Suprapubic skin (tissue), 4 donors: Measurements from ENCODE around the gene ADAMTS3.

Source experiments
- POLR2A ChIP-seq, 2 donors: fragments of 450-650 bp; IDR thresholded peaks; one replicate each; pipeline ENCODE4 v1.6.1; 2017; ENCODE audit warnings: antibody characterized with exemption in 2 of 2, mild to moderate bottlenecking in 2 of 2, moderate library complexity in 2 of 2
- POLR2AphosphoS5 ChIP-seq, 3 donors: sonication (generic); formaldehyde crosslinking; IDR thresholded peaks; one replicate each; pipeline ENCODE4 v1.6.1; 2017; ENCODE audit warnings: antibody characterized with exemption in 3 of 3
- TF ChIP-seq, protein P1 (sequence below), 2 donors: fragments of 200-600 bp in 1 of 2; fragments of 450-650 bp in 1 of 2; sonication (generic) in 1 of 2; IDR thresholded peaks; one replicate each; pipeline ENCODE4 v1.5.1; 2016 to 2019; ENCODE audit warnings: antibody characterized with exemption in 2 of 2, mild to moderate bottlenecking in 1 of 2, moderate library complexity in 1 of 2

DNA sequence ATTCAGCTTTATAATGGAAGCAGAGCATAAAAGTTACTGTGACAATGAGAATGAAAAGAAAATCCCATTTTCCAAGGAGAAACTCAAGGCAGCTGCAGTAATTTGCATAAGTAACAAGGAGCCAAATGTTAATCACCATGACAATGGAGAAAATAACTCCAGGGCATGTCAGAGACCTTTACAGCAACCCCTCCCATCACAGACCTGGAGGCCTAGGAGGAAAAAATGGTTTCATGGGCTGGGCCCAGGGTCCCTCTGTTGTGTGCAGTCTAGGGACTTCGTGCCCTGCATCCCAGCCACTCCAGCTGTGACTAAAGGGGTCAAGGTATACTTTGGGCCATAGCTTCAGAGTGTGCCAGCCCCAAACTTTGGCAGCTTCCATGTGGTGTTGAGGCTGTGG, 313.8 kb downstream of the ADAMTS3 start:
- TF ChIP-seq, protein P1, sequence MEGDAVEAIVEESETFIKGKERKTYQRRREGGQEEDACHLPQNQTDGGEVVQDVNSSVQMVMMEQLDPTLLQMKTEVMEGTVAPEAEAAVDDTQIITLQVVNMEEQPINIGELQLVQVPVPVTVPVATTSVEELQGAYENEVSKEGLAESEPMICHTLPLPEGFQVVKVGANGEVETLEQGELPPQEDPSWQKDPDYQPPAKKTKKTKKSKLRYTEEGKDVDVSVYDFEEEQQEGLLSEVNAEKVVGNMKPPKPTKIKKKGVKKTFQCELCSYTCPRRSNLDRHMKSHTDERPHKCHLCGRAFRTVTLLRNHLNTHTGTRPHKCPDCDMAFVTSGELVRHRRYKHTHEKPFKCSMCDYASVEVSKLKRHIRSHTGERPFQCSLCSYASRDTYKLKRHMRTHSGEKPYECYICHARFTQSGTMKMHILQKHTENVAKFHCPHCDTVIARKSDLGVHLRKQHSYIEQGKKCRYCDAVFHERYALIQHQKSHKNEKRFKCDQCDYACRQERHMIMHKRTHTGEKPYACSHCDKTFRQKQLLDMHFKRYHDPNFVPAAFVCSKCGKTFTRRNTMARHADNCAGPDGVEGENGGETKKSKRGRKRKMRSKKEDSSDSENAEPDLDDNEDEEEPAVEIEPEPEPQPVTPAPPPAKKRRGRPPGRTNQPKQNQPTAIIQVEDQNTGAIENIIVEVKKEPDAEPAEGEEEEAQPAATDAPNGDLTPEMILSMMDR (IDR thresholded peaks at IDR 0.05) = no peak
- TF ChIP-seq POLR2A (IDR thresholded peaks at IDR 0.05) (no peak), POLR2AphosphoS5 (IDR thresholded peaks at IDR 0.05) (no peak)
